SK-N-SH (cell line): ENCODE results near the gene SGCB.

Experiments used
- CTCF ChIP-seq: fragments of 200-600 bp; sonication (generic); IDR thresholded peaks from 2 replicates; pipeline ENCODE4 v1.6.1; 2017; ENCODE audit warnings: antibody characterized with exemption, mild to moderate bottlenecking, moderate library complexity
- POLR2AphosphoS5 ChIP-seq: IDR thresholded peaks from 2 replicates; pipeline ENCODE4 v1.6.1; 2012; ENCODE audit warnings: low read depth, low read length

GRCh38 chr4:51997647-51998046 lies 40.5 kb downstream of the SGCB start:
- TF ChIP-seq POLR2AphosphoS5 (no peak), CTCF (no peak)
